HepG2 (cell line): ENCODE data around the gene FAM200B. TPM values are rescaled to one million over a fixed set of nuclear protein-coding genes. Genes with fewer than 3 reads are reported as not detected.

Source experiments
- ARNT ChIP-seq: fragments of 450-650 bp; IDR thresholded peaks from 2 replicates; pipeline ENCODE4 v1.6.1; 2017
- ATF7 ChIP-seq, 2 experiments: fragments of 450-650 bp in 1 of 2; sonication (generic) in 1 of 2; formaldehyde crosslinking in 1 of 2; IDR thresholded peaks; 2 replicates each; pipeline versions ENCODE4 v1.4.0 to v1.6.1; 2016 to 2020; ENCODE audit warnings: antibody characterized with exemption in 1 of 2, mild to moderate bottlenecking in 1 of 2, missing genetic modification reagents in 1 of 2
- BRCA1 ChIP-seq: sonication (generic); formaldehyde crosslinking; IDR thresholded peaks from 2 replicates; pipeline ENCODE4 v1.4.0; 2020; ENCODE audit warnings: missing genetic modification reagents
- HNRNPK ChIP-seq: fragments of 200-400 bp; formaldehyde crosslinking; IDR thresholded peaks from 2 replicates; pipeline ENCODE4 v1.6.1; 2018; ENCODE audit warnings: low read length, low read depth, moderate library complexity, mild to moderate bottlenecking; ENCODE audit not compliant: poor library complexity, severe bottlenecking
- KLF13 ChIP-seq: sonication (generic); formaldehyde crosslinking; IDR thresholded peaks from 2 replicates; pipeline ENCODE4 v1.4.0; 2020; ENCODE audit warnings: mild to moderate bottlenecking, missing genetic modification reagents
- KMT2A ChIP-seq: sonication (generic); formaldehyde crosslinking; IDR thresholded peaks from 2 replicates; pipeline ENCODE4 v1.4.0; 2020; ENCODE audit warnings: missing genetic modification reagents
- NFE2L2 ChIP-seq: fragments of 150-350 bp; IDR thresholded peaks from 2 replicates; pipeline ENCODE4 v1.6.1; 2014; ENCODE audit warnings: low read length
- NFRKB ChIP-seq: fragments of 450-650 bp; IDR thresholded peaks from 2 replicates; pipeline ENCODE4 v1.6.1; 2017
- TP53 ChIP-seq: sonication (generic); formaldehyde crosslinking; conservative IDR thresholded peaks from 2 replicates; pipeline ENCODE4 v1.4.0; 2020; ENCODE audit warnings: missing genetic modification reagents
- ZNF143 ChIP-seq: sonication (generic); formaldehyde crosslinking; IDR thresholded peaks from 2 replicates; pipeline ENCODE4 v1.4.0; 2020; ENCODE audit warnings: missing genetic modification reagents
- ZNF550 ChIP-seq: sonication (generic); formaldehyde crosslinking; IDR thresholded peaks from 2 replicates; pipeline ENCODE4 v1.4.0; 2020; ENCODE audit warnings: mild to moderate bottlenecking, missing genetic modification reagents, borderline replicate concordance
- polyA plus RNA-seq, 8 experiments: library from polyadenylated mRNA; depleted of rRNA in 3 of 8; stranded (reverse) in 7 of 8; unstranded in 1 of 8; fragments of >200 nt; fragmentation: Illumina TruSeq in 4 of 8; extraction: Trizol in 4 of 8; gene quantifications; 2 replicates each; pipeline versions ENCODE4 v1.2.1 to v1.2.3, GENCODE V29; 2011 to 2016; ENCODE audit warnings: low read depth in 4 of 8, missing spikeins in 1 of 8, mixed read lengths in 1 of 8; ENCODE audit not compliant: insufficient read depth in 1 of 8
- total RNA-seq, 5 experiments: library from RNA; depleted of rRNA; stranded (reverse); fragments of >200 nt; fragmentation: Illumina TruSeq; extraction: Trizol; gene quantifications; 2 replicates each; pipeline ENCODE4 v1.2.3, GENCODE V29; 2016; ENCODE audit warnings: low read depth in 1 of 5
- TF ChIP-seq, protein P1 (sequence below): sonication (generic); formaldehyde crosslinking; IDR thresholded peaks from 2 replicates; pipeline ENCODE4 v1.4.0; 2020; ENCODE audit warnings: mild to moderate bottlenecking, missing genetic modification reagents
- TF ChIP-seq, protein P2 (sequence below): sonication (generic); formaldehyde crosslinking; IDR thresholded peaks from 2 replicates; pipeline ENCODE4 v1.4.0; 2020; ENCODE audit warnings: missing genetic modification reagents
- TF ChIP-seq, protein P3 (sequence below): sonication (generic); formaldehyde crosslinking; IDR thresholded peaks from 2 replicates; pipeline ENCODE4 v1.4.0; 2020; ENCODE audit warnings: missing genetic modification reagents, borderline replicate concordance
- TF ChIP-seq, protein P4 (sequence below): sonication (generic); formaldehyde crosslinking; IDR thresholded peaks from 2 replicates; pipeline ENCODE4 v1.5.0; 2020; ENCODE audit warnings: mild to moderate bottlenecking, missing genetic modification reagents

The FAM200B gene
- total and polyA plus RNA-seq, 2 of the 13 experiments (the other 11 are each of a cell fraction or from before 2014, with no cell fraction given) = 25.6 to 41.8 TPM

DNA sequence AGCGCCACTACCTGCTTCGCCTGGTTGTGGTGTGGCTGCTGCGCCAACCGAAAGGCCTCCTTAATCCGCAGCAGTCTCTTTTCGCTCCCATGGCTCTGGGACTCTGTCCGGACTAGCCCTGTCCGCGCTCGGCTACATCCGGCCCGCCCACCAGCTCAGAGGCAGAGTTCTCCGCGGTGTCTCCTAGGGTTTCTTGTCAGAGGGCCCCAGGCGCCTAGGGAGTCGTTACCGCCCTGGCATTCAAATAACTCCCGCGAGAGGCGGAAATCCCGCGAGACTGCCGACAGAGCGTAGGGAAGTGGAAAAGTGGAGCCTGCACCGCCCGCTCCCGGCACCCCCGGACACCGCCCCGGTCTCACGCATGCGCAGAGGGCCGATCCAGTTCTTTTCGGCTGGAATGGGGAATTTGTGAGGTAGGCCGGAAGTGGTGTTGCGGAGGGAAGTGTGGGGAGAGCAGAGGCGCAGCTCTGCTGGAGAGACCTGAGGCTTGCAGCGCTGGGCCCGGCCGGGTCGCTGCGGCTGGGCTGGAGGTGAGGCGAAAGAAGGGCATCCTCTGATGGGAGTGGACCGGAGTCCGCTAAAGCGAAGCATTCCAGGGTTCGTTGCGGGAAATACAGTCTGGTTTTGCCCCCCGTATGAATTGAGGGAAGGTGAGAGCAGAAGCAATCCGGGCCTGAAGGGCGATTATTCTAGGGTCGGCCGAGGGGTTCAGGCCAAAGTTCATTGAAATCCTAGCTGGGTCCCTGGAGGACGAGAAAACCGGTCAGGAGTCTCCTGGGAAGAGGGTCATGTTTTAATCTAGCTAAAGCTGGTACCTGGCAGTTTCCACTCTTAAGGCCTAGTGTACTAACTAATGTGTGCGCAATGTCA is at the start of gene FAM200B (continued):
- TF ChIP-seq, protein P1, sequence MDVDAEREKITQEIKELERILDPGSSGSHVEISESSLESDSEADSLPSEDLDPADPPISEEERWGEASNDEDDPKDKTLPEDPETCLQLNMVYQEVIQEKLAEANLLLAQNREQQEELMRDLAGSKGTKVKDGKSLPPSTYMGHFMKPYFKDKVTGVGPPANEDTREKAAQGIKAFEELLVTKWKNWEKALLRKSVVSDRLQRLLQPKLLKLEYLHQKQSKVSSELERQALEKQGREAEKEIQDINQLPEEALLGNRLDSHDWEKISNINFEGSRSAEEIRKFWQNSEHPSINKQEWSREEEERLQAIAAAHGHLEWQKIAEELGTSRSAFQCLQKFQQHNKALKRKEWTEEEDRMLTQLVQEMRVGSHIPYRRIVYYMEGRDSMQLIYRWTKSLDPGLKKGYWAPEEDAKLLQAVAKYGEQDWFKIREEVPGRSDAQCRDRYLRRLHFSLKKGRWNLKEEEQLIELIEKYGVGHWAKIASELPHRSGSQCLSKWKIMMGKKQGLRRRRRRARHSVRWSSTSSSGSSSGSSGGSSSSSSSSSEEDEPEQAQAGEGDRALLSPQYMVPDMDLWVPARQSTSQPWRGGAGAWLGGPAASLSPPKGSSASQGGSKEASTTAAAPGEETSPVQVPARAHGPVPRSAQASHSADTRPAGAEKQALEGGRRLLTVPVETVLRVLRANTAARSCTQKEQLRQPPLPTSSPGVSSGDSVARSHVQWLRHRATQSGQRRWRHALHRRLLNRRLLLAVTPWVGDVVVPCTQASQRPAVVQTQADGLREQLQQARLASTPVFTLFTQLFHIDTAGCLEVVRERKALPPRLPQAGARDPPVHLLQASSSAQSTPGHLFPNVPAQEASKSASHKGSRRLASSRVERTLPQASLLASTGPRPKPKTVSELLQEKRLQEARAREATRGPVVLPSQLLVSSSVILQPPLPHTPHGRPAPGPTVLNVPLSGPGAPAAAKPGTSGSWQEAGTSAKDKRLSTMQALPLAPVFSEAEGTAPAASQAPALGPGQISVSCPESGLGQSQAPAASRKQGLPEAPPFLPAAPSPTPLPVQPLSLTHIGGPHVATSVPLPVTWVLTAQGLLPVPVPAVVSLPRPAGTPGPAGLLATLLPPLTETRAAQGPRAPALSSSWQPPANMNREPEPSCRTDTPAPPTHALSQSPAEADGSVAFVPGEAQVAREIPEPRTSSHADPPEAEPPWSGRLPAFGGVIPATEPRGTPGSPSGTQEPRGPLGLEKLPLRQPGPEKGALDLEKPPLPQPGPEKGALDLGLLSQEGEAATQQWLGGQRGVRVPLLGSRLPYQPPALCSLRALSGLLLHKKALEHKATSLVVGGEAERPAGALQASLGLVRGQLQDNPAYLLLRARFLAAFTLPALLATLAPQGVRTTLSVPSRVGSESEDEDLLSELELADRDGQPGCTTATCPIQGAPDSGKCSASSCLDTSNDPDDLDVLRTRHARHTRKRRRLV (CRISPR knock-in tag) = peak; percentile 93
- TF ChIP-seq KMT2A (CRISPR knock-in tag) (peak; percentile 98), BRCA1 (peak; percentile 54), NFE2L2 (no peak), ZNF143 (CRISPR knock-in tag) (peak; percentile 74), ARNT (no peak), ZNF550 (no peak), NFRKB (no peak), TP53 (peak; percentile 97), KLF13 (CRISPR knock-in tag) (no peak), HNRNPK (no peak), ATF7 (IDR thresholded peaks at IDR 0.05) (no peak), ATF7 (CRISPR knock-in tag; IDR thresholded peaks at IDR 0.05) (no peak)
- TF ChIP-seq, protein P2, sequence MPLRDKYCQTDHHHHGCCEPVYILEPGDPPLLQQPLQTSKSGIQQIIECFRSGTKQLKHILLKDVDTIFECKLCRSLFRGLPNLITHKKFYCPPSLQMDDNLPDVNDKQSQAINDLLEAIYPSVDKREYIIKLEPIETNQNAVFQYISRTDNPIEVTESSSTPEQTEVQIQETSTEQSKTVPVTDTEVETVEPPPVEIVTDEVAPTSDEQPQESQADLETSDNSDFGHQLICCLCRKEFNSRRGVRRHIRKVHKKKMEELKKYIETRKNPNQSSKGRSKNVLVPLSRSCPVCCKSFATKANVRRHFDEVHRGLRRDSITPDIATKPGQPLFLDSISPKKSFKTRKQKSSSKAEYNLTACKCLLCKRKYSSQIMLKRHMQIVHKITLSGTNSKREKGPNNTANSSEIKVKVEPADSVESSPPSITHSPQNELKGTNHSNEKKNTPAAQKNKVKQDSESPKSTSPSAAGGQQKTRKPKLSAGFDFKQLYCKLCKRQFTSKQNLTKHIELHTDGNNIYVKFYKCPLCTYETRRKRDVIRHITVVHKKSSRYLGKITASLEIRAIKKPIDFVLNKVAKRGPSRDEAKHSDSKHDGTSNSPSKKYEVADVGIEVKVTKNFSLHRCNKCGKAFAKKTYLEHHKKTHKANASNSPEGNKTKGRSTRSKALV = peak; percentile 81
- TF ChIP-seq, protein P3, sequence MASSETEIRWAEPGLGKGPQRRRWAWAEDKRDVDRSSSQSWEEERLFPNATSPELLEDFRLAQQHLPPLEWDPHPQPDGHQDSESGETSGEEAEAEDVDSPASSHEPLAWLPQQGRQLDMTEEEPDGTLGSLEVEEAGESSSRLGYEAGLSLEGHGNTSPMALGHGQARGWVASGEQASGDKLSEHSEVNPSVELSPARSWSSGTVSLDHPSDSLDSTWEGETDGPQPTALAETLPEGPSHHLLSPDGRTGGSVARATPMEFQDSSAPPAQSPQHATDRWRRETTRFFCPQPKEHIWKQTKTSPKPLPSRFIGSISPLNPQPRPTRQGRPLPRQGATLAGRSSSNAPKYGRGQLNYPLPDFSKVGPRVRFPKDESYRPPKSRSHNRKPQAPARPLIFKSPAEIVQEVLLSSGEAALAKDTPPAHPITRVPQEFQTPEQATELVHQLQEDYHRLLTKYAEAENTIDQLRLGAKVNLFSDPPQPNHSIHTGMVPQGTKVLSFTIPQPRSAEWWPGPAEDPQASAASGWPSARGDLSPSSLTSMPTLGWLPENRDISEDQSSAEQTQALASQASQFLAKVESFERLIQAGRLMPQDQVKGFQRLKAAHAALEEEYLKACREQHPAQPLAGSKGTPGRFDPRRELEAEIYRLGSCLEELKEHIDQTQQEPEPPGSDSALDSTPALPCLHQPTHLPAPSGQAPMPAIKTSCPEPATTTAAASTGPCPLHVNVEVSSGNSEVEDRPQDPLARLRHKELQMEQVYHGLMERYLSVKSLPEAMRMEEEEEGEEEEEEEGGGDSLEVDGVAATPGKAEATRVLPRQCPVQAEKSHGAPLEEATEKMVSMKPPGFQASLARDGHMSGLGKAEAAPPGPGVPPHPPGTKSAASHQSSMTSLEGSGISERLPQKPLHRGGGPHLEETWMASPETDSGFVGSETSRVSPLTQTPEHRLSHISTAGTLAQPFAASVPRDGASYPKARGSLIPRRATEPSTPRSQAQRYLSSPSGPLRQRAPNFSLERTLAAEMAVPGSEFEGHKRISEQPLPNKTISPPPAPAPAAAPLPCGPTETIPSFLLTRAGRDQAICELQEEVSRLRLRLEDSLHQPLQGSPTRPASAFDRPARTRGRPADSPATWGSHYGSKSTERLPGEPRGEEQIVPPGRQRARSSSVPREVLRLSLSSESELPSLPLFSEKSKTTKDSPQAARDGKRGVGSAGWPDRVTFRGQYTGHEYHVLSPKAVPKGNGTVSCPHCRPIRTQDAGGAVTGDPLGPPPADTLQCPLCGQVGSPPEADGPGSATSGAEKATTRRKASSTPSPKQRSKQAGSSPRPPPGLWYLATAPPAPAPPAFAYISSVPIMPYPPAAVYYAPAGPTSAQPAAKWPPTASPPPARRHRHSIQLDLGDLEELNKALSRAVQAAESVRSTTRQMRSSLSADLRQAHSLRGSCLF = no peak
- TF ChIP-seq, protein P4, sequence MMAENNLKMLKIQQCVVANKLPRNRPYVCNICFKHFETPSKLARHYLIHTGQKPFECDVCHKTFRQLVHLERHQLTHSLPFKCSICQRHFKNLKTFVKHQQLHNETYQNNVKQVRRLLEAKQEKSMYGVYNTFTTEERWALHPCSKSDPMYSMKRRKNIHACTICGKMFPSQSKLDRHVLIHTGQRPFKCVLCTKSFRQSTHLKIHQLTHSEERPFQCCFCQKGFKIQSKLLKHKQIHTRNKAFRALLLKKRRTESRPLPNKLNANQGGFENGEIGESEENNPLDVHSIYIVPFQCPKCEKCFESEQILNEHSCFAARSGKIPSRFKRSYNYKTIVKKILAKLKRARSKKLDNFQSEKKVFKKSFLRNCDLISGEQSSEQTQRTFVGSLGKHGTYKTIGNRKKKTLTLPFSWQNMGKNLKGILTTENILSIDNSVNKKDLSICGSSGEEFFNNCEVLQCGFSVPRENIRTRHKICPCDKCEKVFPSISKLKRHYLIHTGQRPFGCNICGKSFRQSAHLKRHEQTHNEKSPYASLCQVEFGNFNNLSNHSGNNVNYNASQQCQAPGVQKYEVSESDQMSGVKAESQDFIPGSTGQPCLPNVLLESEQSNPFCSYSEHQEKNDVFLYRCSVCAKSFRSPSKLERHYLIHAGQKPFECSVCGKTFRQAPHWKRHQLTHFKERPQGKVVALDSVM (CRISPR knock-in tag) = no peak
